ENCODE measurements around the gene FUBP3. TPM values are rescaled to one million over a fixed set of nuclear protein-coding genes. Genes with fewer than 3 reads are reported as not detected.
"Not testable (repeated sequence)": the region's sequence is repeated elsewhere in the genome, so short reads cannot be mapped to it uniquely, and the experiment has no call there.

FUBP3 gene
- total RNA-seq, 1 donor from 2014 or later = 40.4 TPM

- DNase-seq (ENCODE audit: low spot score in 2 of 2) = no peak
- FAIRE-seq = no peak
These were observed 22.8 kb upstream of the FUBP3 start for GRCh38 chr9:130556396-130557076.

- DNase-seq (ENCODE audit: low spot score in 2 of 2) (no peak), FAIRE-seq (no peak)
These were observed 22.3 kb upstream of the FUBP3 start for GRCh38 chr9:130557077-130557468.

GRCh38 chr9:130561056-130561455 is 18.3 kb upstream of the FUBP3 start:
- FAIRE-seq = no peak

GRCh38 chr9:130562525-130562924 is 16.9 kb upstream of the FUBP3 start:
- DNase-seq (ENCODE audit: low spot score in 2 of 2); FAIRE-seq: not testable (repeated sequence)

More at GRCh38 chr9:130561056-130561455, 18.3 kb upstream of the FUBP3 start:
- DNase-seq (ENCODE audit: low spot score in 2 of 2) = no peak

GRCh38 chr9:130563797-130564196 is 15.6 kb upstream of the FUBP3 start:
- DNase-seq (ENCODE audit: low spot score in 2 of 2) (no peak), FAIRE-seq (no peak)

- no peak for DNase-seq (ENCODE audit: low spot score in 2 of 2)
- FAIRE-seq = no peak
These were observed 13.6 kb upstream of the FUBP3 start for GRCh38 chr9:130565792-130566191.

- DNase-seq (ENCODE audit: low spot score in 2 of 2) = no peak
- no peak for FAIRE-seq
These were observed 9.2 kb upstream of the FUBP3 start for GRCh38 chr9:130570208-130570607.

GRCh38 chr9:130575514-130575913 is 3.9 kb upstream of the FUBP3 start:
- no peak for FAIRE-seq
- DNase-seq (ENCODE audit: low spot score in 2 of 2) = no peak

- DNase-seq (ENCODE audit: low spot score in 2 of 2) (no peak), FAIRE-seq (no peak)
These were observed 3.2 kb upstream of the FUBP3 start for GRCh38 chr9:130576176-130576575.

- FAIRE-seq (no peak), DNase-seq (ENCODE audit: low spot score in 2 of 2) (no peak)
These were observed 524 bp downstream of the FUBP3 start for GRCh38 chr9:130579738-130580463.

- FAIRE-seq (no peak), DNase-seq (ENCODE audit: low spot score in 2 of 2) (no peak)
These were observed 2.4 kb downstream of the FUBP3 start for GRCh38 chr9:130581766-130582165.

GRCh38 chr9:130583271-130583670 is 3.9 kb downstream of the FUBP3 start:
- FAIRE-seq (no peak), DNase-seq (ENCODE audit: low spot score in 2 of 2) (no peak)

- DNase-seq (ENCODE audit: low spot score in 2 of 2) (no peak), FAIRE-seq (no peak)
These were observed 8.5 kb downstream of the FUBP3 start for GRCh38 chr9:130587921-130588320.

- DNase-seq (ENCODE audit: low spot score in 2 of 2) = no peak
- FAIRE-seq = no peak
These were observed 9.0 kb downstream of the FUBP3 start for GRCh38 chr9:130588416-130588815.

- FAIRE-seq (no peak), DNase-seq (ENCODE audit: low spot score in 2 of 2) (no peak)
These were observed 10.4 kb downstream of the FUBP3 start for GRCh38 chr9:130589754-130590153.

- FAIRE-seq = no peak
These were observed 10.9 kb downstream of the FUBP3 start for GRCh38 chr9:130590305-130590704.

GRCh38 chr9:130593020-130593419 is 13.6 kb downstream of the FUBP3 start:
- FAIRE-seq (no peak), DNase-seq (ENCODE audit: low spot score in 2 of 2) (no peak)

More at GRCh38 chr9:130590305-130590704, 10.9 kb downstream of the FUBP3 start:
- no peak for DNase-seq (ENCODE audit: low spot score in 2 of 2)

- FAIRE-seq = no peak
- no peak for DNase-seq (ENCODE audit: low spot score in 2 of 2)
These were observed 17.9 kb downstream of the FUBP3 start for GRCh38 chr9:130597228-130597627.

- DNase-seq (ENCODE audit: low spot score in 2 of 2) (no peak), FAIRE-seq (no peak)
These were observed 18.8 kb downstream of the FUBP3 start for GRCh38 chr9:130598188-130598587.

- no peak for FAIRE-seq
- no peak for DNase-seq (ENCODE audit: low spot score in 2 of 2)
These were observed 20.2 kb downstream of the FUBP3 start for GRCh38 chr9:130599625-130600024.

- no peak for FAIRE-seq
- no peak for DNase-seq (ENCODE audit: low spot score in 2 of 2)
These were observed 21.7 kb downstream of the FUBP3 start for GRCh38 chr9:130601100-130601499.

- DNase-seq (ENCODE audit: low spot score in 2 of 2) (no peak), FAIRE-seq (no peak)
These were observed 24.9 kb downstream of the FUBP3 start for GRCh38 chr9:130604295-130604694.
